GM12801 (cell line): ENCODE data around the gene RASA4B.

ENCODE experiments used
- TF ChIP-seq, protein P1 (sequence below): IDR thresholded peaks from one replicate; pipeline ENCODE4 v1.5.1; 2011; ENCODE audit warnings: control low read depth; ENCODE audit not compliant: insufficient read length; ENCODE audit errors: extremely low read depth

The RASA4B gene

DNA sequence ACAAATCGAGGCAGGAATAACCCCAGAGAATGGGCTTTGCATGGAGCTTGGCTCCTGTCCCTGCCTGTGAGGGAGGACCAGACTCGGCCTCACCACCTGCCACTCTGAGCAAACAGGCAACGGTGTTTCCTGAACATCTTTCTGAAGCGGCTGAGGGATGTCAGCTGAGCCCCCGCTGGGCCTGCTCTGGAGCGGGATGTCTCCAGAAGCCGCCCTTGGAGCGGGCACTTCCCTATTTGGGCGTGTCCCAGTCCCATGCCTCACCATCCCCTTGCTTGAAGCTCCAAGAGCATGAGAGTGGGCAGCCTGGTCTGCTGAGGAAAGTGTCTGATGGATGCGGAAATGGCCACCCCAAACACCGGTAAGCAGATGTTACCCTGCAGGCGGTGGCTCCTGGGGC lies 63.1 kb downstream of the RASA4B start:
- TF ChIP-seq, protein P1, sequence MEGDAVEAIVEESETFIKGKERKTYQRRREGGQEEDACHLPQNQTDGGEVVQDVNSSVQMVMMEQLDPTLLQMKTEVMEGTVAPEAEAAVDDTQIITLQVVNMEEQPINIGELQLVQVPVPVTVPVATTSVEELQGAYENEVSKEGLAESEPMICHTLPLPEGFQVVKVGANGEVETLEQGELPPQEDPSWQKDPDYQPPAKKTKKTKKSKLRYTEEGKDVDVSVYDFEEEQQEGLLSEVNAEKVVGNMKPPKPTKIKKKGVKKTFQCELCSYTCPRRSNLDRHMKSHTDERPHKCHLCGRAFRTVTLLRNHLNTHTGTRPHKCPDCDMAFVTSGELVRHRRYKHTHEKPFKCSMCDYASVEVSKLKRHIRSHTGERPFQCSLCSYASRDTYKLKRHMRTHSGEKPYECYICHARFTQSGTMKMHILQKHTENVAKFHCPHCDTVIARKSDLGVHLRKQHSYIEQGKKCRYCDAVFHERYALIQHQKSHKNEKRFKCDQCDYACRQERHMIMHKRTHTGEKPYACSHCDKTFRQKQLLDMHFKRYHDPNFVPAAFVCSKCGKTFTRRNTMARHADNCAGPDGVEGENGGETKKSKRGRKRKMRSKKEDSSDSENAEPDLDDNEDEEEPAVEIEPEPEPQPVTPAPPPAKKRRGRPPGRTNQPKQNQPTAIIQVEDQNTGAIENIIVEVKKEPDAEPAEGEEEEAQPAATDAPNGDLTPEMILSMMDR, result no peak

DNA sequence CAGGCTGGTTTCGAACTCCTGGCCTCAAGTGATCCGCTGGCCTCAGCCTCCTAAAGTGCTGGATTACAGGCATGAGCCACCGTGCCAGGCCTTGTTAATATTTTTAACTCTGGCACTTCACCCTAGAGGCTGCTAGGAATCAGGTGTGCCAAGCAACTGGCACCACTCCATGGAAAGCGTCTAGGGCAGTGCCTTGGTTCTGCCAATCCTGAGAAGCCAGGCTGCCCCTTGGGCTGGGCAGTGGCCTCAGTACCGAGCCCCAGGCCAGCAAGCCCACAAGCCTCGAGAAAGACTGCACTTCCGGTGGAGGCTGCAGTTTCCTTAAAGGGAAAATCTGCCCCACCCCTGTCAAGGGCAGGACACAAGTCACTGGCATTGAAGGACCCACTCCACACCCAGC lies 64.3 kb downstream of the RASA4B start:
- TF ChIP-seq, protein P1, result no peak

DNA sequence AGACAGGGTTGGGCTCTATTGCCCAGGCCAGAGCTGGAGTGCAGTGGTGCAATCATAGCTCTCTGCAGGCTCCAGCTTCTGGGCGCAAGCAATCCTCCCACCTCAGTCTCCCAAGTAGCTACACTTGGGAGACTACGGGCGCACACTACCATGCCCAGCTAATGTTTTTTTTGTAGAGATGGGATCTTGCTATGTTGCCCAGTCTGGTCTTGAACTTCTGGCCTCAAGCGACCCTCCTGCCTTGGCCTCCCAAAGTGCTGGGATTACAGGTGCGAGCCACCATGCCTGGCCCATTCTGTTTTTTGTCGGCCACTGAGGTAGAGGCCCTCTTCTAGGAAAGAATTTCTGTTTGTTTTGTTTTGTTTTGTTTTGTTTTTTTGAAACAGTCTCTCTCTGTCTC lies 65.1 kb downstream of the RASA4B start:
- TF ChIP-seq, protein P1, result no peak

DNA sequence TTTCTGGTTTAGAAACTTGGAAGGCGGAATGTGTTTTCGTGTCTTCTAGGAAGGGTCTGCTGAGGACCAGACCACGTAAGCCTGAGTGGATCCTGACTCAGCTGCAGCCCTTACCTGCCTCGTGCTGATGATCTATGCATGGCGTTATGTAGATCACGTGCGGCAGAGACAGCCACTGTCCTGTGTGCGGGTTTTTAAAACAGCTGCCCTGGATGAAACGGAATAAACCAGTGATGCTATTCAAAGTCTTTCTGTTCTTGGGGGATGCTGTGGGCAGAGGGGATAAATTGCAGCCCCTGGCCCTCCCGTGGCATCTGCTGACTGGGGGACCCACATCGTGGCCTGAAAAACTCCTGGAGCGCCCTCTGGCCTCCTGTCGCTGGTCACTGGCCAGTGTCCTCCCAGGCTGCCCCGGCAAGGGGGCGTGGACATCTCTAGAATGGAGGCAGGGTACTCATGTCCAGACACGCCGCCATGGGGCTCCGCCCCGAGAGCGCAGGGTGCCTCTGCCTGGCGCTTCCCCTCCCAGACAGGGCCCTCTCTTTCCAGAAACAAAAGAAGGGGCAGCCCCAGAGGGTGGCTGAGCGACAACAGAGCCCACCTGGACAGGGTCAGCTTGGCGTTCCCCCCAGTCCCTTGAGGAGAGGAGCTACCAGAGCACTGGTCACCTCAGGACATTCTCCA lies 66.1 kb downstream of the RASA4B start:
- TF ChIP-seq, protein P1, result no peak

DNA sequence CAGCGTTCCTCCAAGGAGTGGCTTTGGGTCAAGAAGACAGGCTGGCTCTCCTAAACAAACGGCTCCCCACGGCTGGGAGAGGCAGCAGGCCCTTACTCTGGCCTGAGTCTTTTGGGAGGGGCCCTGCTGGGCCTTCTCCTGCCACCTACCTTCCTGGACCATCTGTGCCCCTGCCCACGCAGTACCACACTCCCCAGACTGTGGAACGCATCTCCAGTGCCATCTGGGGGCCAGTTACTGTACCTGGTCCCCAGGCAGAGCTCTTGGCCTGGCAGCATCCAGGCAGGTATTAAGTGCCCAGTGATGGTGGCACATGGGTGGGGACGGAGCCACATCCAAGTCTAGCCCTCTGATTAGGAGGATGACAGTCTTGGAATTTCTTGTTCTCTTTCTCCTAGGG lies 67.3 kb downstream of the RASA4B start:
- TF ChIP-seq, protein P1, result no peak

DNA sequence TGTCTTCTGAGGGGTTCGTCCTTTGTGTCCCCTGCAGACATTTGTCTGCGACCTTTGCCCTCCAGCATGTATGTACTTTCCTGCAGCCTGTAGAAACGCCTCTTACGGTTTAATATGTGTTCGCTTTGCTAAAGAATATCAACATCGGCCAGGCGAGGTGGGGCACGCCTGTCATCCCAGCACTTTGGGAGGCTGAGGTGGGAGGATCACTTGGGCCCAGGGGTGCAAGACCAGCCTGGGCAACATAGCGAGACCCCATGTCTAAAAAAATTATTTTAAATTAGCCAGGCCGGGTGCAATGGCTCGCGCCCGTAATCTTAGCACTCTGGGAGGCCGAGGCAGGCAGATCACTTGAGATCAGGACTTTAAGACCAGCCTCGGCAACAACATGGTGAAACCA lies 68.4 kb downstream of the RASA4B start:
- TF ChIP-seq, protein P1, result no peak

DNA sequence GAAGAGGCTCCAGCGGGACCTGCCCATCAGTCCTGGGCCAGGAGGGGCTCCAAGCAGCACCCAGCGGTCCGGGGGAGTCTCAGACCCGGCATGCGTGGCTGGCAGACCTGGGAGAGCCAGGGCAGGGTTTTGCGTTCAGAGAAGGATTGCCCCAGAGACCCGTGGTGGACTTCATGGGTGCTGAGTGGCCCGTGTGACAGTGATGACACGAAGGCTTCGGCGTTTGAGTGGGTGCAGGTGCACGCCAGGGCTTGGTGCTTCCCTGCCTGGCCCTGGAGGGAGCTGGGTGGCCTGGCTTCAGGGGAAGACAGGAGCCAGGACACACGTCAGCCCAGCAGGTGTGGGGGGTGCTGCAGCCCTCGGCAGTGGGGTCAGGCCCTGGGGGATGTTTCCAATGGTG lies 70.3 kb downstream of the RASA4B start:
- TF ChIP-seq, protein P1, result no peak
